GM23248 (cell line): Measurements from ENCODE around the gene TMEM183A. TPM values are rescaled to one million over a fixed set of nuclear protein-coding genes. Genes with fewer than 3 reads are reported as not detected.

ENCODE experiments used
- DNase-seq: peaks from one replicate; pipeline ENCODE4 v3.0.0-alpha.2; 2015
- H2AFZ ChIP-seq: fragments of 200-600 bp; sonication (generic); 2 replicates; pipeline ENCODE4 v1.6.1; 2016; ENCODE audit warnings: antibody characterized with exemption
- H3F3A ChIP-seq: fragments of 200-600 bp; sonication (generic); 2 replicates; pipeline ENCODE4 v1.6.1; 2016; ENCODE audit warnings: mild to moderate bottlenecking, antibody characterized with exemption, mixed run types; ENCODE audit not compliant: insufficient read depth
- H3K27ac ChIP-seq: fragments of 200-600 bp; sonication (generic); 2 replicates; pipeline ENCODE4 v1.5.1; 2016; ENCODE audit warnings: mild to moderate bottlenecking
- H3K27me3 ChIP-seq: fragments of 200-600 bp; sonication (generic); replicated peaks from 2 replicates; pipeline ENCODE4 v1.6.1; 2016; ENCODE audit warnings: mild to moderate bottlenecking; ENCODE audit not compliant: insufficient read depth
- H3K36me3 ChIP-seq: fragments of 200-600 bp; sonication (generic); 2 replicates; pipeline ENCODE4 v1.6.1; 2016; ENCODE audit warnings: low read depth, mild to moderate bottlenecking
- H3K4me1 ChIP-seq: fragments of 200-600 bp; sonication (generic); 2 replicates; pipeline ENCODE4 v1.6.1; 2016; ENCODE audit warnings: mild to moderate bottlenecking; ENCODE audit not compliant: insufficient read depth
- H3K4me2 ChIP-seq: fragments of 200-600 bp; sonication (generic); one replicate; pipeline ENCODE4 v1.6.1; 2016; ENCODE audit warnings: mild to moderate bottlenecking; ENCODE audit not compliant: unreplicated experiment
- H3K4me3 ChIP-seq: fragments of 200-600 bp; sonication (generic); 2 replicates; pipeline ENCODE4 v1.5.1; 2016; ENCODE audit warnings: mild to moderate bottlenecking
- H3K79me2 ChIP-seq: fragments of 200-600 bp; sonication (generic); 2 replicates; pipeline ENCODE4 v1.6.1; 2016; ENCODE audit warnings: mild to moderate bottlenecking; ENCODE audit not compliant: insufficient read depth
- H3K9ac ChIP-seq: fragments of 200-600 bp; sonication (generic); 2 replicates; pipeline ENCODE4 v1.6.1; 2016; ENCODE audit warnings: mild to moderate bottlenecking
- H3K9me2 ChIP-seq: fragments of 200-600 bp; sonication (generic); 2 replicates; pipeline ENCODE4 v1.6.1; 2016; ENCODE audit warnings: mixed run types, mild to moderate bottlenecking, moderate library complexity; ENCODE audit not compliant: insufficient read depth
- H3K9me3 ChIP-seq: fragments of 200-600 bp; sonication (generic); one replicate; pipeline ENCODE4 v1.6.1; 2017; ENCODE audit warnings: low read depth
- H4K20me1 ChIP-seq: fragments of 200-600 bp; sonication (generic); 2 replicates; pipeline ENCODE4 v1.6.0; 2016; ENCODE audit not compliant: insufficient read depth
- EZH2 ChIP-seq: fragments of 200-600 bp; sonication (generic); IDR thresholded peaks from 2 replicates; pipeline ENCODE4 v1.6.1; 2018; ENCODE audit warnings: antibody characterized with exemption, mild to moderate bottlenecking; ENCODE audit not compliant: insufficient read depth, poor library complexity, severe bottlenecking
- EZH2phosphoT487 ChIP-seq: fragments of 200-600 bp; sonication (generic); IDR thresholded peaks from 2 replicates; pipeline ENCODE4 v1.6.1; 2018; ENCODE audit warnings: antibody characterized with exemption, moderate library complexity, mild to moderate bottlenecking, low read depth; ENCODE audit not compliant: insufficient read depth
- WGBS, 2 experiments: methylation state at CpG; one replicate each; pipeline ENCODE4 v1.1.6; 2015 to 2017; ENCODE audit warnings: low lambda C conversion rate in 2 of 2, low coverage in 1 of 2; ENCODE audit errors: missing lambda C conversion rate in 2 of 2; 5-methylcytosine and 5-hydroxymethylcytosine counted together
- in situ Hi-C: fragments of 300-500 bp; cut with MboI; formaldehyde crosslinking; loops from 2 replicates; pipeline ENCODE4 v1.15.0; 2020
- polyA plus RNA-seq: library from polyadenylated mRNA; unstranded; fragments of >200 nt; fragmentation: Nextera tagmentation; extraction: Ambion mirVana; gene quantifications from 2 replicates; pipeline ENCODE4 v1.2.1, GENCODE V29; 2016
- total RNA-seq: library from RNA; depleted of rRNA; stranded (reverse); fragments of >200 nt; shearing (Covaris generic); gene quantifications from 2 replicates; pipeline ENCODE4 v1.2.3, GENCODE V29; 2014; rRNA removed

The TMEM183A gene, protein sequence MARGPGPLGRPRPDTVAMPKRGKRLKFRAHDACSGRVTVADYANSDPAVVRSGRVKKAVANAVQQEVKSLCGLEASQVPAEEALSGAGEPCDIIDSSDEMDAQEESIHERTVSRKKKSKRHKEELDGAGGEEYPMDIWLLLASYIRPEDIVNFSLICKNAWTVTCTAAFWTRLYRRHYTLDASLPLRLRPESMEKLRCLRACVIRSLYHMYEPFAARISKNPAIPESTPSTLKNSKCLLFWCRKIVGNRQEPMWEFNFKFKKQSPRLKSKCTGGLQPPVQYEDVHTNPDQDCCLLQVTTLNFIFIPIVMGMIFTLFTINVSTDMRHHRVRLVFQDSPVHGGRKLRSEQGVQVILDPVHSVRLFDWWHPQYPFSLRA
- total RNA-seq (92.7 and 111 TPM in 2 replicates), polyA plus RNA-seq (57.3 TPM in 2 replicates)

DNA sequence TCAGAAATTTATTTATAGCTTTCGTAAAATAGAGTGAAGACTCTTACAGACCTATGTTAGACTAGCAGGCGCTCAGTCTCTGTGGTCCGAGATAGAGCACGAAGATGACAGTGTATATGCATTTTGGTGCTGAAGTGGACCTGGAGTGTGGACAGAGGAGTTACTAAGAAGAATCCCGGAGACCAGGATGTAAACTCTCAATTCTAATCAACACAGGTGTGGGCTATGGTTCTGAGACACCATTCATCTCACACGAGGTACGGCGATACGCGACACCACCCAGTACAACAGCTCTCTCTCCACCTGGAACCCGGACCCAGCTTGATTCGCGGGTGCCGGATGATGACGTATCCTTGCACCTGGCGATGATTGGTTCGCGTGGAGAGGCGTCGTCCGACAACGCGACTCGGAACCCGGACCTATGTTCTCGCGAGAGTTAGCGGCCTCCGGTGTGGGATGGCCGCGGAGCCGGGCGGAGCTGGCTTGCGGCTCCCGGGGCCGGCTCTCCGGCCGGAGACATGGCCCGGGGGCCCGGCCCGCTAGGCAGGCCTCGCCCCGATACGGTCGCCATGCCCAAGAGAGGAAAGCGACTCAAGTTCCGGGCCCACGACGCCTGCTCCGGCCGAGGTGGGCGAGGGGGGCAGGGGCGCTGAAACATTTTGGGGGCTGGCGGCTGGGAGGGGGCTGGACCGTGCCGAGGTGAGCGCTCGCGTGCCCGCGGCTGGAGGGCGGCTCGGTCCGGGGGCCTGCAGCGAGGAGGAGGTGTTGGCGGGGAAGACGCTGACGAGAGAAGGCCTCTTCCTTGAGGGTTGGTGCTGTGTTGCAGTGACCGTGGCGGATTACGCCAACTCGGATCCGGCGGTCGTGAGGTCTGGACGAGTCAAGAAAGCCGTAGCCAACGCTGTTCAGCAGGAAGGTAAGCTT is at the start of gene TMEM183A:
Gene TMEM183A (plus strand): TSS at position 427 of the 924 bp plus-strand sequence. CDS start 92 bp downstream, at position 519.
- H3K4me3 ChIP-seq = peak within 1 kb of the TSS; percentile 87
- no peaks in the 10 kb centered on the region for H4K20me1 ChIP-seq
- H3F3A ChIP-seq = peaks cover 12% of the 10 kb centered on the region; the same call in 1 of the 2 replicates
- H3K4me2 ChIP-seq = peak within 1 kb of the TSS; percentile 99
- no peak for TF ChIP-seq EZH2
- no peak for TF ChIP-seq EZH2phosphoT487
- peak within 1 kb of the TSS; percentile 98 for H2AFZ ChIP-seq
- H3K9me3 ChIP-seq = no peaks in the 10 kb centered on the region
- peaks cover 10% of the 10 kb centered on the region for H3K4me1 ChIP-seq
- in situ Hi-C loops = no loop called here
- H3K79me2 ChIP-seq = peaks cover 46% of the 10 kb centered on the region
- H3K9me2 ChIP-seq = no peaks in the 10 kb centered on the region
- H3K27ac ChIP-seq = peak within 1 kb of the TSS; percentile 78
- no peaks in the 10 kb centered on the region for H3K27me3 ChIP-seq
- peak; percentile 99 for DNase-seq
- H3K9ac ChIP-seq = peak within 1 kb of the TSS; percentile 88
- H3K36me3 ChIP-seq = peaks cover 31% of the 10 kb centered on the region
- 1 to 2% methylated on average over 58 to 78 of the region's 78 CpGs for WGBS, 2 experiments

DNA sequence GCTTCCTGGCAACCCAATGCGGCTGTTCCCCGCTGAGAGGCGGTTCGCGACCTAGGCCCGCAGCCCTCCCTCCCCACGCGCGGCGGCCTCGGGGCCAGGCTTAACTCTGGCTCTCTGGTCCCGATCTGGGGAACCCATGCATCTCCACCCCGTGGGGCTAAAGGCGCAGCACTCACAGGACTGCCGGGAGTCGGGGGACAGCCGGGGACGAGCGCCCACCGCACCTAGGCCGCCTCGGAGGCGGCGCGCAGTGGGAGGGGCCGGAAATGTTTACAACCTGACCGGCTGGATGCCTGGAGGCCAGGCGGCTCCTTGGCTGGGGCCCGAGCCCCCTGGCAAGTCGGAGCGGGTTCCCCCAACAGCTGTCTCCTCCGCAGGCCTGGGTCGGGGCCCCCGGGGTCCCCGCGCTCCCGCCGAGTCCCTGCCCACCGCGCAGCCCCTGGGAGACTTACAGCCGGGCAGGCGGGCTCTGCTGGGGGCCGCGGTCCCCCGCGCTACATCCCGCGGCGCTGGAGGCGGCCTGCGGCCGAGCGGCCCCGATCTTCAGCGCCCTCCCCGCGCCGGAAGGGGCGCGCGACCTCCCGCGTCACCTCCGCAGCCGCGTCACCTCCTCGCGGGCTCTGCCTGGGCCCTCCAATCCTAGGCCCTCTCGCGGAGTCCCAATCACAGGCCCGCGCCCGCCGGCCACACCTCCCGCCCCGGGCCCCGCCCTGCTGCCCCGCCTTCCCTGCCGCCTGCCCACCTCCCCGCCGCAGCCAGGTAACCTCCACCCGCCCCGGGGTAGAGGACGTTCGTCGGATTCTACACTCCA is 49.2 kb upstream of the TMEM183A start, which contains the start of gene ADIPOR1:
Gene ADIPOR1 (minus strand): TSS at position 580 of the 811 bp plus-strand sequence. CDS start 7,242 bp downstream, outside the sequence.
- Histone ChIP-seq H3K4me3 (peak within 1 kb of the TSS; percentile 92), H2AFZ (peak within 1 kb of the TSS; percentile 95), H3K9me2 (no peaks in the 10 kb centered on the region), H3K4me2 (peak within 1 kb of the TSS; percentile 93), H3K9ac (peak within 1 kb of the TSS; percentile 97), H3F3A (peaks cover 34% of the 10 kb centered on the region), H3K9me3 (no peaks in the 10 kb centered on the region), H4K20me1 (no peaks in the 10 kb centered on the region), H3K79me2 (peaks cover 51% of the 10 kb centered on the region), H3K36me3 (no peaks in the 10 kb centered on the region), H3K27me3 (no peaks in the 10 kb centered on the region), H3K27ac (peak within 1 kb of the TSS; percentile 76), H3K4me1 (peaks cover 29% of the 10 kb centered on the region)
- TF ChIP-seq EZH2phosphoT487 (no peak), EZH2 (no peak)
- 1 to 2% methylated on average over 56 to 60 of the region's 86 CpGs for WGBS, 2 experiments
- in situ Hi-C loops = no loop called here
- peak; percentile 96 for DNase-seq

DNA sequence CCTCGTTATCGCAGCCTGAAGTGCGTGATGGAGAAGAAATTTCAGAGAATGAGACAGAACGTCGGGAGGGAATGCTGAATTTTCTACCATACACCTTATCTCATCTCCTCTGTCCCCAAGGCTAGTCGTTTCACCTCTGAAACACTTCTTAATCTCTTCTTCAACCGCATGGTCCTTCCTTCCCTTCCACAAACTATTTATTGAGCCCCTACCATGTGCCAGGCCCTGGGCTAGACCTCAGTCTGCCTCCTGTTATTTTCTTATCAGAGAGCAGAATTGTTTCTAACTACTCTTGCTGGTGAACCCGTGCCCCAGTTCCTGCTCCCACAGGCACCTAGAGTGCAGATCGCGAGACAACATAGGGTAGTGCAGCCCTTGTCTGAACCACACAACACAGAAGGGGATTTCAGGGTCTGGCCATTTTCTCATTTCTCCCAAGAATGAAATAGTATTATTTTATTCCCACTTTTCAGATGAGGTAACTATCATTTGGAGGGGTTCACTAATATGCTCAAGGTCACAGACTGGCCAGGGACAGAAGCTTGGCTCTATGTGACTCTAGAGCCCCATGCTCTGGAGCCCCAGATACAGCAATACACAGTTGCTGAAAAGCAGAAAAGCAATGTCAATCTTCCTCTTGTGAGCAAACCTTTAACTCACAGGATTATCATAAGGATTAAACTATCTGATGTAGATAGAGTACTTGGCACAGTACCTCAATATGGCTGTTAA is 48.5 kb upstream of the TMEM183A start:
- no peak for DNase-seq
- Histone ChIP-seq H3K27ac (no peak overlapping the region), H2AFZ (peak overlapping the region; percentile 95), H3K27me3 (no peaks in the 10 kb centered on the region), H3K4me3 (peak overlapping the region; percentile 92), H3K4me2 (peak overlapping the region; percentile 93), H3K36me3 (no peaks in the 10 kb centered on the region), H4K20me1 (no peaks in the 10 kb centered on the region), H3K9me3 (no peaks in the 10 kb centered on the region), H3K9me2 (no peaks in the 10 kb centered on the region), H3K4me1 (peaks cover 21% of the 10 kb centered on the region), H3F3A (peaks cover 26% of the 10 kb centered on the region), H3K9ac (peak overlapping the region; percentile 97), H3K79me2 (peaks cover 43% of the 10 kb centered on the region)
- no peak for TF ChIP-seq EZH2
- no peak for TF ChIP-seq EZH2phosphoT487
- in situ Hi-C loops = no loop called here
- 7 to 9% methylated on average over 10 of the region's 10 CpGs for WGBS, 2 experiments
